Stimulated activated CD8-positive, alpha-beta memory T cell treated with anti-CD3 and anti-CD28 coated beads, Interleukin-12 subunit alpha, Interleukin-12 subunit beta, amount 100 ng/mL, for 24 hours (primary cell): ENCODE measurements around the gene RHBDF2.

Experiments
- DNase-seq: peaks from one replicate; pipeline ENCODE4 v3.0.0-alpha.2; 2020; ENCODE audit errors: extremely low read depth

The RHBDF2 gene

DNA sequence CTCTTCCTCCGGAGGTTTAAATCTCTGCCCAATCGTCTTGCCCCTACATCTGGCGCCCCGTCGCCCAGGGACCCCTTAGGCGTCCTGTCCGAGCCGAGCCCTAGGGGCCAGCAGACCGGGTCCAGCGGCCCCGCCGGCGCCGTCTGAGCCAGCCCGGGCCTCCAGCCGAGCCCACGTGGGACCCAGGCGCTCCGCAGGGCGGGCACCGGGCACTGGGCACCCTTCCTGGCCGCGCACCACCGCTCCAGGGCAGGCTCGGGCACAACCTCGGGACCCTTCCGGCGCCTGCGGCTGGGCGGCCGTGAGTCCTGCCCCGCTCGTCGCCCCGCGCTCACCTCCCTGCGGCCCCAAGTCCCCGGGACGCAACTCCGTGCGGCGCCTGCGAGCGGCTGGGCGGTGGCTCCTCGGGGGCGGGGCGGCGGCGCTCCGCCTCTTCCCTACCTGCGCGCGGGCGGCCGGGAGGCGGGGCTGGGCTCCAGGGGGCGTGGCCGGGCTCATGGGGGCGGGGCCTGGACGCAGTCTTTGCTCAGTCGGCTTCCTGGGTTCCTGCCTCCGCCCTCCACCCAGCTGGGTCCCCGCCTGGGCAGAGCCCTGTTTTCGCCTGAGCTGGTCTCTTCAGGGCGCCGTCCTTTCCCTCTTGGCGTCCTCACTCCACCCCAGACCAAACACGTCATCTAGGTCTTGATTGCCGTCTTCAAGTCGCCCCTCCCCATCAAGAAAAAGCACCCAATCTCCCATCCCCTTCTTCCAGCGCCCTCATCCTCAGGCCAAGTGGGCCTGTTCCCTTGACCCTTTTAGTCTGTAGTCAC is at the start of gene RHBDF2:
Gene RHBDF2, minus strand, starts transcription at position 406 of the 809 bp plus-strand sequence. CDS start 19,899 bp downstream, outside the sequence.
- DNase-seq: peak; percentile 78

DNA sequence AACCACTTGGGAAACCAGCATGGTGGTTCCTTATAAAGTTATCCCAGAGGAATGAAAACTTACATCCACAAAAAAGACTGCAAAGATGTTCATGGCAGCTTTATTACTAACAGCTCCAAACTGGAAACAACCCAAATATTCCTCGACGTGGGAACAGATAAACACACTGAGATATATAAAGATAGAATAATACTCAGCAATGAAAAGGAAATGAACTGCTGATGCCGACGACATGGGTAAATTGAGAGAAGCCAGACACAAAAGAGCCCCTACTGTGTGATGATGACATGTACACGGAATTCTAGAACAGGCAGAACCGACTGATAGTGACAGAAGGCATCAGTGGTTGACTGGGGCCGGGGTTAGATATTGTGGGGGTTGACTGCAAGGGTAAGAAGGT is 48.3 kb upstream of the RHBDF2 start:
- DNase-seq: no peak

- DNase-seq: no peak
These were observed 47.9 kb upstream of the RHBDF2 start for GRCh38 chr17:76549215-76549518.

DNA sequence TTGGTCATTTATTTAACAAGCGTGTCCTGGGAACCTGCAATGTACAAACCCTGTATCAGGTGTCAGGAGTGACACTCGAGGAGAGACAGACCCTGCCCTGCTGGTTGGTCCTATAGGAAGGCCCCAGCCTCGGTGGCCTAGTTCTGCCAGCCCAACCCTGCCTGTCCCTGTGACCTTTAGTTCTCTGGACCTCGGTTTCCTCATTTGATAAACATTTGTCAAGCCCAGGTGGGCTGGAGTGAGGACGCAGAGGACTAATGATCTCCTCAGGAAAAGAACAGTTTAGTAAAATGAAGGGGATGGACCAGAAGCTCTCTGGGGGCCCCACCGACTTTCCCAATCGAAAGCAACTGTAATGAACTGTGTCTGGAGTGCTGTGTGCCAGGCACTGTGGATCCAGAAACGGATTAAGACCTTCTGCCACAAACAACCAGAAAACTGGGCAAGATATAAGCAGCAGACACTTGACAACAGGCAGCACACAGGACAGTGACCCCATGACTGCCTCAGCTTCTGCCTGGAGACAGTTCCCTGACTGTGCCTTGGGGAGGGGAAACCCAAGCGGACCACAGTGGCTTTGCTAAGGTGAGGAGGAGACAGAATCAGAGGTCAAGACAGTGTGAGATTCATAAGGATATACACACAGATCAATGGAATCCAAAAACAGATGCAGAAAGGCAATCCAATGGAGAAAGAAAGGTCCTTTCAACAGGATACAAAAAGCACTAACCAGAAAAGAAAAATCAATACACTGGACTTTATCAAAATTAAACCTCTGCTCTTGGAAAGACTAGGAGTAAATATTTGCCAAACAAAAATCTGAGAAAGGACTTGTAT is 47.4 kb upstream of the RHBDF2 start:
- DNase-seq: no peak

GRCh38 chr17:76547642-76548202 is 46.5 kb upstream of the RHBDF2 start:
- DNase-seq: no peak

GRCh38 chr17:76547183-76547641 is 46.0 kb upstream of the RHBDF2 start:
- DNase-seq: no peak

GRCh38 chr17:76546556-76547182 is 45.4 kb upstream of the RHBDF2 start:
- no peak for DNase-seq

GRCh38 chr17:76545918-76546555 is 44.8 kb upstream of the RHBDF2 start:
- no peak for DNase-seq

DNA sequence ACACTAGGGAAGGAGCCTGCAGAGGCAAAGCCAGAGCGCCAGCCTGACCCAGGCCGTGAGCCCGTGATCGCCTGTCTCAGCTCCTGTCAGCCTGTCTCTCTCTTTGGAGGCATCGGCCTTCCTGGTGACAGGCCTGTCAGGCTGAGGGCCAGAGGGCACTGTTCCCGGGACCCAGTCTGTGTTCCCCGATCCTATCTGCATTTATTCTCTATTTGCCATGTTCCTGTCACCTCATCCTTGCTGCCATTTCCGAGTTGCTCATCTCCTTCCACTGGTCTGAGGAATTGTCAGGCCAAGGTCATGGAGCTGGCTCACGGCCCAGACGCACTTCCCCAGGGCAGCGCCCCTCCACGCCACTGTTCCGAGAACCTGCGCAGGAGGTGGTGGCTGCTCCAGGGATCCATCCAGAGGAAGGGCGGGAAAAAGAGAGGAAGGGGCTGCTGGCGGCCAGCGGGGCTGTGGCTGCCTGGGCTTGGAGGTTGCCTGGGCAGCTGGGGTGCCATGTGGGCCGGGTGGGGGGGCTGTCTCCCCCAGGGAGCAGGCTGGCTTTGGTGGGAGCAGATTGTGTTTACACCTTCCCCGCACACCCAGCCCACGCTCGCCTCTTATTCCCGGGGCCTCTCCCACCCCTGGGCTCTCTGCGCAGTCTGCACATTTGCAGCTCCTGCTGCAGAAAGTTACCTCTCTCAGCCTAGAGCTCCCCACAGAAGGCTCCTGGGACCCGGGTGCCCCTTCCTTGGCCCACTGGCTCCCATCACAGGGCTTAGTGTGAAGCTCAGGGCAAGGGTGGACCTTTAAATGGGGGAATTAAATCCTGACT is 43.5 kb upstream of the RHBDF2 start:
- DNase-seq: no peak

- DNase-seq: no peak
These were observed 42.8 kb upstream of the RHBDF2 start for GRCh38 chr17:76543826-76544545.

GRCh38 chr17:76543482-76543825 is 42.2 kb upstream of the RHBDF2 start:
- DNase-seq: no peak

DNA sequence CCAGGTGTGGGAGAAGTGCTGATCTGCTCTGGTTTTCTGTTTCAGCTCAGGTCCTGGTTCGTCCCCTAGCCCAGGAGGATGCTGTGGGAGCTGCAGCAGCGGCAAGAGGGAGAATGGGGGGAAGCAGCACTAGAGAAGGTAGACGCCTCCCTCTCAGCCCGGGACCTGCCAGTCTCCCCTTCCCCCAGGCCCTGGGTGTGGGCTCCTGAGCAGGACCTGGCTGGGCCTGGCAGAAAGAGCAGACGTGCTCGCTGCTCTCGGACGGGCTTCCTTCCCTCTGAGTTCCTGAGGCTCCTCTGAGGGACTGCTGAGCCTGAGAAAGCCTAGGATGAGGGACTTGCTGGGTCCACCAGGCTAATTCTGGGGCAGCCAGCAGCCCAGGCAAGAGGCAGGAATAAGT is 41.8 kb upstream of the RHBDF2 start:
- no peak for DNase-seq

DNA sequence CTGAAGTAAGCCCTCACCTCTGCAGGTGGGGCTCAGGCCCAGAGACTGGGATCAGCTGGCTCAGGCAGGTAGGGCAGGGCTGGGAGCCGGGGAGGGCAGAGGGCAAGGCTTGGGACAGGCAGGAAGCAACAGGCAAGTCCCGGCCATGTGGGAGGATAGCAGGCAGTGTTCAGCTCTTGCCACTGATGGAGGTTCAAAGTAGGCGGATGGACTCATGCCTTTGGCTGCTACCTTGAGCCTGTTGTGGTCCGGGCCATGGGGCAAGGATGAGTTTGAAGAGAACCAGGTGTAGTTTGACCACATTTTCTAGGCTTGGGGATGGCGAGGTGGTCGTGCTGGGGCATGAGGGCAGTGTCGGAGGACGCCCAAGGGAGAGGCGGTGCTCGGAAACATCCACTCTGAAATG is 41.3 kb upstream of the RHBDF2 start:
- DNase-seq: no peak

GRCh38 chr17:76541739-76542454 is 40.7 kb upstream of the RHBDF2 start:
- DNase-seq: no peak

DNA sequence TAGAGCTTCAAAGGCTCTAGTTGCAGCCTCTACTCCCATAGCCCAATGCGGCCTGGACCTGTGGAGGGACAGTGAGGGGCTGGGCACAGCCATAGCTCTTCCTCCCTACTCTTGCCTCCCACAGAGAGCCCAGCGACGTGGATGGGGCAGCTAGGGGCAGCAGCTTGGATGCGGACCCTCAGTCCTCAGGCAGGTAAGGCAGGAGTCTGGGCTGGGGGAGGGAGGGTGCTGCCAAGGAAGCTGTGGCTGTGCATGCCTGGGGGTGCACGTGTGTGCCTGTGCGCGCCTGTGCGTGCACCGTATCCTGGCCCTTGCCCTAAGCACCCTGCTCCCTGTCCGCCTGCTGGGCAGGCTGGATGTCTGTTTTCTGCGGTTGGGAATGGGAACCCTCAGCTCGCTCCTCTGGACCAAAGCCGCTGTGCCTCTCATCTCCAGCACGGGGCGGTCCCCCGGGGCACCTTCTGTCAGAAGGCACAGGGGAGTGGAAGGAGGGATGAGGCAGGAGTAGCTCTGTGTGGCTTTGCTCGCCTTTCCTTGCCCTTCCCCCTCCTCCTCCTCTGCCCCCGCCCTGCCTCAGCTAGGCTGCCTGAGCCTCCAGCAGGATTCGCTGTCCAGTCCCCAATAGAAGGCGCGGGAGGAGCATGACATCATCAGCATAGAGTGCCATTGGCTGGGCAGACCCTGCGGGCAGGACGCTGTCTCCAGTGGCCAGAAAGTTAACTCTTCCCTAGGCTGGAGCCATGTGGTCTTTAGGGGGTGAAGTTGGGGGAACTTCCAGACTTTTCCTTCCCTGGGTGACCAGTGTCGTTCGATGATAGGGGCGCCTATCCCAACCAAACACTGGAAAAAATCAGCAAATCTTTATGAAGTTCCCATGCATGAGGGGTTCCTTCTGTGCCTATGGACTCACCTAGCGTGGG is 39.4 kb upstream of the RHBDF2 start:
- DNase-seq: no peak

DNA sequence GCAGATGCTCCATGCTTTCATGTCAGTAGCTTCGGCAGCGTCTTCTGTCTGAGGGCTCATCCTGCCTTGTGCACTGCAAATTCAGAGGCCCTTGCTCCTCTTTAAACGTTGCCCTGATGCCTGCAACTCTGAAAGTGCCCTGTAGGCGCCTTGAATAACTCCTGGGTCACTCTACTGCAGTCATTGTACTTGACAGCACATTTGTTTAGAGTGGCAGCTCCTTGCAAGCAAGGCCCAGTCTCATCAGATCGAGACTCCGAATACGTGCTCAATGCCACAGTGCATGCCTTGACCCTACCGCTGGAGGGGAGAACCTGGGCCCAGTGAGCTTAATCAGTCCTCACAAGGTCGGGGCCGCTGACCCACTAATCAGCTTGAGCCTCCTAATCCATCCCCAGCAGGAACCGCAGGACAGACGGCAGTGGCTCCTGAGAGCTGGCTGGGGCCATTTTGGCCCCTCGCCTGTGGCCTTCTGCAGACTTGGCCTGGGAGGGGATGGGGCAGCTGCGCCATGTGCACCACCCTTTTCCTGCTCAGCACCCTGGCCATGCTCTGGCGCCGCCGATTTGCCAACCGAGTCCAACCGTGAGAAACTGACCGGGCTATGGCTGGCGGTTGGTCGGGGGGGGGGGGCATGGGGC is 38.5 kb upstream of the RHBDF2 start, which contains the start of gene PRCD:
Gene PRCD, plus strand, starts transcription at position 414 of the 641 bp plus-strand sequence. Its CDS starts 98 bp downstream, at position 512.
- no peak for DNase-seq

DNA sequence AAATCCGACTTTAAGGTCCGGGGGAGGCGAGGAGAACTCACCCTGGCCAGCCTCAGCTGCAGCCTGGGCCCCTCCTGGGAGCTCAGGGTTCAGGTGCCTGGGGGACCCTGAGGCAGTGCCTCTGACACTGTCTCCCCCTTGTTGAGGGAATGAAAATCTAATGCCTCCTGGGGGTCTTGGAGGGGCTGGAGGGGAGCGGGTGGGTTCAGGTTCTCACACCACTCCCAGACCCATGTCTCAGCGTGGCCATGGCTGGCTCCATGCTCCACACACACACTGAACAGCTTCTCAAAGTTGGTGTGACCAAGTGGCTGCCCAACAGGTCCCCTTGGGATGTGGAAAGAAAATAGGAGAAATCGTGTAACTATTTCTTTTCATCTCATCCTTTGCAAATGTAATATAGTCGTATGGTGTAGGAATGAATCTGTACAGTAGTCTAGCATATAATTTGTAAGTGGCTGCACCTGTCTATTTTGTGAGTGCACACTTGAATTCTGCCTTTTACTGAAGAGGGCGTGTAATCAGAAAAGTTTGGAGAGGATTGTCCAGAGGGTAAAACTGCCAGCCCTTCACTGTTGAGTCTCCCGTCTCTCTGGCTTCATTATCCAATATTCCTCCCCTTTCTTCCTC is 37.8 kb upstream of the RHBDF2 start:
- no peak for DNase-seq
